Measurements from ENCODE around the gene CCDC149.

The CCDC149 gene

DNA sequence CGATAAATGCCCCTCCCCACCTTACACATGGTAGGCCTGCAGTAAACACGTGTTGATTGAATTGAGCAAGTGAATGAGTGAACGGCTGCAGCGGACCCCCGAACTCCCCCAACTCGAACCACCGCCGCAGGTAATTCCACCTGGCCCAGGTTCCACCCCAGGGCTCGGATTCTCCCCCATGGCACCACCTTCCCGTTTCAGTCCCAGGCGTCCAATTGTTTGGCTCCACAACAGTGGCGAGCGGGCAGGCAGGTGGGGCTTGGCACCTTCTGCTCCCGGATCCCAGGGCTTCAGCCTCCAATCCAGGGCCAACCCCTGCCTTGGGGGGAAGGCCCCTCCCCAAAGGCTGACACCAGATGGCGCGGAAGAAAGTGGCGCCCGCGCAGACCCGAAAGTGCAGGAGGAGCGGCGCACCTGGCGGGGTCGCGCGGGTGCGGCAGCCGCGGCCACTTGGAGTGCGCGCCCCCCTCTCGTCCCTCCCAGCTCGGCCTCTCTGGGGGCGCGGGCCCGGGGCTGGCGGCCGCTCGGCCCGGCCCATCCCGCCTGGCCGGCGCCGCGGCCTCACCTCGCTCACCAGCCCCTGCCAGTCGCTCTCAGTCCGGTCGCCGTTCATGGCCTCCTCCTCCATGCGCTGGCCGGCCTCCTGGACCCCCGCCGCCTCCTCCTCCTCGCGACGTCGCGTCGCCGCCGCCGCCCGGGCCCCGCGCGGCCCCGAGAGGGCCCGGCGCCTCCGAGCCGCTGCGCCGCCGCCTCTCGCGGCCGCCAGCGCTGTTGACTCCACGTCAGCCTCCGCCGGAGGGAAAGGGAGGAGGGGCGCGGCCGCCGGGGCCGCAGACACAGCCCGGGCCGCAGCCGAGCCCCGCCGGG lies at the start of gene CCDC149:
Gene CCDC149, minus strand, starts transcription at position 791 of the 867 bp plus-strand sequence. Its CDS starts 178 bp downstream, at position 613.
- no peak for DNase-seq

DNA sequence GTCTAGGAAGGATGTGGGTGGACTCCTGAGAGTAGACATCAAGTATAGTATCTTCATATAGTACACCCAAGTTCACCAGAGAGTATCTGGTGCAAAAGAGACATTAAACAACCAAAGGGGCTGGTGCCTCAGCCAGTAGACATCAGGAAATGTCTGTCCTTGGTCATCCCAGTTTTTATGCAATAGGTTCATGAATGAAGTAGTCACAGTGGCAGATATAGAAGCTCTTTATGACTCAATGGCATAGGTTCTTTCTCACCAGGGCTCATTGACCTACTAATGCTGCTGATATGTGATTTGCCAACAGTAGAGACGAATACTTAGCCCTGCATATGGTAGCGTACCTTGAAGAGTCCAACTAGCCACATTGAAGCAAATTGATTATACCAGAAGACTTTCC lies 45.0 kb upstream of the CCDC149 start:
- DNase-seq: no peak

DNA sequence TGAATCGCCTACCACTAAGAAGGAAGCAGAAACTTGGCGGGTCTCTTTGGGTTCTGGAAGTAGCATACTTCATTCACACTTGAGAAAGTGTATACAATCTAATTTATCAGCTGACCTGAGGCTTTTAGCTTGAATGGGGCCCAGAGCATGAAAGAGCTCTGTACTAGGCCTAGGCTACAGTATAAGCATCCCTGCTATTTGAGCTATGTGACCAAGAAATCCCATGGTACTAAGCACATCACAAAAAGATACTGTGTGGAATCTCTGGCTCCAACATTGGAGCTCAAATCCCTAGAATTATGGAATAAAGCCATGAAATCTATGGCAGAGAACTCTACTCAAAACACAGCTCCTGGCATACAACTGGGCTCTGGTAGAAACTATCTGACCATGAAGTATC lies 43.9 kb upstream of the CCDC149 start:
- no peak for DNase-seq

DNA sequence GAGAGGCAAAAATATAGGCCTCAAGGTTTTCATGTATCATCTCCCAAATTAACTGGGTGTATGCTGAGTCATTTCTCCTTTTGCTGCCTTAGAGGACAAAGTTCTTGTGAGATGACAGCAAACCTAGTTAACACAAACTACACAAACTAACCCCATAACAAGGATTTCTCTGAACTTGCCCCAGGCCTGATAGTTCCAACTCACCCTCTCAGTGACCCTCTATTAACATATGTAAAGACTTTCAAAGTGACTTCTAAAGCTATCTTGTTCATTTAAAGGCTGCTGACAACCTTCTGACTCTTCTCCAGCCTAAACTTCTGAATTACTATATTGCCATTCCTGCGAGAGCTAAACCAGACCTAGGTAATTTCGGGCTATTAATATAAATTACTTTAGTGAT lies 43.2 kb upstream of the CCDC149 start:
- DNase-seq: no peak

DNA sequence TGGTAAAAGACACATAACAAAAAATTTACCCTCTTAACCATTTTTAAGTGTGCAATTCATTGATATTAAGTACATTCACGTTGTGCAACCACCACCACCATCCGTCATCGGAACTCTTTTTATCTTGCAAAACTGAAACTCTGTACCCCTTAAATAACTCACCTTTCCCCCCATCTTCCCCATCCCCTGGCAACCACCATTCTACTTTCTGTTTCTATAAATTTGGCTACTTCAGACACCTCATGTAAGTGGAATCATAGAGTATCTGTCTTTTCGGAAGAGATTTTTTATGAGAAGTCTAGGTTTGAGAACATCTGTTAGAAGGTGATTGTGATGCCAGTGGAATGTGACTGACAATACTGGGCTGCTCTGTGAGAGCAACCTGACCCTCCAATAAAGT lies 39.8 kb upstream of the CCDC149 start:
- no peak for DNase-seq

DNA sequence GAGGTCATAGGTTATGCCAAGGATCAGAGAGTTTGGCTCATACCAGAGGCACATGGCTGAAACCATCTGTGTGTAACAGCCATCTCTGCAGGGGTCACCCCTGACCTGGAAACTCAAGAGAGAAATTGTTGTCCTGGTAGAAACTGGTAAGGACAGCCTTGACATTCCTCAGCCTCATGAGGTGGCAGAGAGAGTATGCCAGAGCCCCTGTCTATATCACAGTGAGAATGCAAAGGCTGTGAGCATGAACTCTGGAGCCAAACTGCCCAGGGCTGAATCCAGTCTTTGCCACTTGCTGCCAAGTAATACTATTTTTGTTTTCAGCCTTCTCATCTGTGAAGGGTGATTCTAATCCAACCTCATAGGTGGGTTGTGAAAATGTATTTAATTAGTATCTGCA lies 37.1 kb upstream of the CCDC149 start:
- no peak for DNase-seq

DNA sequence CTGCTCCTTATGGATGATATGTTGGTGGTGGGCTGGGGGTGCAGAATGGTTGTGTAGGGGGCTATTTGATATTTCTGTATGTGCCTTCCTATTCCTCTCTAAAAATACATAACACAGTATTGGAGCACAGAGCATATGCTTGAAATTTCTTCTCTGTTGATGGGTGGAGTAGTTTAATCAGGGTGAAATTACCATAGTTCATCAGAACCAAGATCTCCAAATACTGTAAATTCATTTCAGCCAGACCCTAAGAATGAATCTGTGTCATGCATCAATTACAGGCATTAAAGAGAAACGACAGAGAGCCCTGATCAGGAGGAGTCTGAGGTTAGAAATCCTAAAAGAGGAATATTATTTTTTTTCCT lies 25.1 kb upstream of the CCDC149 start:
- no peak for DNase-seq

DNA sequence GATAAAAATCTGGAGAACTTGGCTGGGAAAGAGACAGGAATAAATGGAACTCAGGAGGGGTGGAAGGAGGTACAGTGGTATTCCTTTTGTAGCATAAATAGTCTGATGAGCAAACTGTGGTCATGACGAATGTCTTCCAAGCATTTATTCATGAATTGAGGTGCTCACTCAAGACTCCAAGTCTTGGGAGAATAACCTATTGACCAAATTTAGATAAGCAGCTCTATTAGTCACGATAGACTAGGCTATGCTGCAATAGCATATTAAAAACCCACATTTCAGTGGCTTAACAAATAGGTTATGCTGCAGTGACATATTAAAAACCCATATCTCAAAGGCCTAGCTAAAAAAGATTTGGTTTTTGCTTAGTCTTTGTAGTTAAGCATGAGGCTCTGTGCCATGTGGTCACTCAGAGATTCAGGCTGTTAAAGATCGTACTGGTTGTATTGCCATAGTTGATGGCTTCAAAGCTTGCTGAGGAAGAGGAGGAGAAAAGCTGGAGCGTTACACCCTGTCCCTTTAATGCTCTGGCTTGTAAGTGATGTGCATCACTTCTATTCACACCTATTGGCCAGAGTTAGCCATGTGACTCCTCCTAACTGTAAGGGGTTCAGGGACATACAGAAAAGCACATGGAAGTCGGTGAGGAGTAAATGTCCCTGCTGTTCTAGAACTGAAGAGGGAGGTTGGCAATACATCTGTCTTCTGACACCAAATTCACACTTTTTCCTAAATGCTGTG lies 24.5 kb upstream of the CCDC149 start:
- DNase-seq: no peak

DNA sequence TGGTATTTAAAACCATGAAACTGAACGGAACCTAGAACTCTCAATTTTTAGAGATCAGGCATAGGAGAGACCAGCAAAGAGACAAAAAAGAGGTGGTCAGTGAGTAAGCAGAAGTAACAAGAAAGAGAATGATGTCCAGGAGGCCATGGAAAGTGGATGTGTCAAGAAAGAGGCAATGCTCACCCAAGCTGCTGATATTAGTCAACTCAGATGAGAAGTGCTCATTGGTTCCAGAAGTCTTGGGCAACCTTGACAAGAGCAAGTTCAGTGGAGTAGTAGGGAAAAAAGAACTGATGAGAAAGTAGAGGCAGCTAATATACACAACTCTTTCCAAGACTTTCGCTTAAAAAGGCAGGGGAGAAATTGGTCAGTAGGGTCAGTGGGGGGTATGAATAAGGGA lies 23.0 kb upstream of the CCDC149 start:
- DNase-seq: no peak

DNA sequence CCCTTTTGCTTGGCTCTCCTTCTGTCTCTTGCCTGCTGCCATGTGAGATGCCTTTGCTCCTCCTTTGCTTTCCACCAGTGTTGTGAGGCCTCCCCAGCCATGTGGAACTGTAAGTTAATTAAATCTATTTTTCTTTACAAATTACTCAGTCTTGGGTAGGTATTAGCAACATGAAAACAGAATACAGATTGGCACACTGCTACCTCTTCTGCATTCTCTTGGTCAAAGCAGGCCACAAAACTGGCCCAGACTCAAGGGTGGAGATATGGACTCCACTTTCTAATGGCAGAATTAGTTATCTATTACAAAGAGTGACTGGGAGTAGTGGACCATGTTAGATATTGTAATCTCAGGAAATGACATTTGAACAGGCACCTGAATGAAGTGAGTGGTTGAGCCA lies 21.5 kb upstream of the CCDC149 start:
- DNase-seq: no peak

DNA sequence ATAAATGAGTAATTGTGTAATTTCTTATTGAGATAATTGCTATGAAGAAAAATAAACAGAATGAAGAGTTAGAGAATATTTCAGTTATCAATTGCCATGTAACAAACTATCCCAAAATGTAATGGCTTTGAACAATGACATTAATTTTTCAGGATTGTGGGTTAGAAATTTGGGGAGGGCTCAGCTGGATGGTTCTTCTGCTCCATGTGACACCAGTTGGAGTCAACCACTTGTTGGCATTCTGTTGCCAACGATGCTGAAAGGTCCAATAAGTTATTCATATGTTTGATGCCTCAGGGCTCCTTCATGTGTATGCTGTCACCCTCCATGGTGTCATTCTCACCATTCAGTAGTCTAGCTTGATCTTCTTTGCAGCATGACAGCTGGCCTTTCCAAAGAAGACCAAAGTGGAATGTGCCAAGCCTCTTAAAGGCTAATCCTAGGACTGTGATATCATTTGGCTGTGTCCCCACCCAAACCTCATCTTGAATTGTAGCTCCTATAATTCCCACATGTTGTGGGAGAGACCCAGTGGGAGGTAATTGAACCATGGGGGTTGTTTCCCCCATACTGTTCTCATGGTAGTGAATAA lies 20.9 kb upstream of the CCDC149 start:
- DNase-seq: no peak

DNA sequence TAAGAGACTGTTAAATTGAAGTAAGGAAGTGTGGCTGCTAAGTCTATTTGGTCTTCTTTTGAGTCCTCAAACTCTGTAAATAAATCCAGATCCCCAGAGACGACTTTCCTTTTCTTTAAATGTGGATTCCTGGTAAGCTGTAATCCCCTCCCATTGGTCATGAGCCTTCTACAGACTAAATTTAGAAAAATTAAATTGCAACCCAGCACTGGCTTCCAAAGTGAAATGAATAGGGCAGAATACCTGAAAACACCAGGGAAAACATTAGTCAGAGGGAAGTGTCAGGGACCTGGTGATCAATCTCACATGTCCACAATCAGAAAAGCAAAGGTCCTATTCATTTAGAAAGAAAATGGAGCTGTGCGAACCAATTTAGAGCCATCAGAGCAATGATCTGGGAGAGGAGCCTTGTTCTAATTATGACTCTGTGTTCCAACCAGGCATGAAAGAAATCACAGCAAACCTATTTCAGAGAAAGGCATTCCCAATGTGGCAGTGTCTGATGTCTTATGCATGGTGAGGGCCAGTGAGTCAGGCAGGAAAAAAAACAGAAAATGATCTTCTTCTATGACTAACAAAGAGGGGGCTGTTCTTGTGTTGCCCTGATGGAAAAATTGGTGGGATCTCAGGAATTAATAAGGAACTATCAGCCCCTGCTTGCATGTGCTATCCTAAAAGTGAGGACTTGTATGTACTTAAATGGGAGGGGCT lies 19.8 kb upstream of the CCDC149 start:
- no peak for DNase-seq

DNA sequence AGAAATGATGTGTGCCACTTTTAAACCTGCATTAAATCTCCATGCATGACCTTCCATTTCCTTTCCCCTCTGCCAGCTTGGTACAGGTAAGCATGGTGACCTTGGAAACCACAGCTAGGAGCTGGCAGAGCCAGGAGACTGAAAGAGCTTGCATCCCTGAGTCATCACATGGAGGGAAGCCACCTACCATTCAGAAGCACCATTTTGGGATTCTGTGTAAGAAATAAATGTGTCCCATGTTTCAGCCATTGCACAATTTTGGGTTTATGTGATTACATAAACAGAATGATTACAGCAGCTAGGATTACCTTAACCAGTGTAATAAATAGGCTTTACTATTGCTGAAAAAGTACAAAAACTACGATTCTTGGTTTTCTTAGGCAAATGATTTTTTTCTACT lies 17.3 kb upstream of the CCDC149 start:
- DNase-seq: no peak

DNA sequence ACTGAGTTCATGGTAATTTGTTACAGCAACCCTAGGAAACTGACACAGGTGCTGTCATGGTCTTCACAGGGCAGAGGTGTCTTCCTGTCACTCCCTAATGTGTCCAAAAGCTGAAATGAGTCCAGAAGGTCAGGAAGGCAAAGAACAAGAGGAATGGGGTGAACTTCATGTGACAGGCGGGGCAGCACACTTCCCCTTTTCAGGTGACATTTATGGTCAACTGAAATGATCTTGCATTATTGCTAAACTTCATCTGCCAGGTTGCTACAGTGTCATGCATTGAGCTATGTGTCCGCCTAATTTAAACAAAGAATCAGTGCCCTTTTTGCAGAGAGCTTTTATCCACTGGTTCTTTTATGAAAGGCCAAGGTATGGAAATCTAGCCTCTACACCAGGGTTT lies 15.9 kb upstream of the CCDC149 start:
- no peak for DNase-seq

DNA sequence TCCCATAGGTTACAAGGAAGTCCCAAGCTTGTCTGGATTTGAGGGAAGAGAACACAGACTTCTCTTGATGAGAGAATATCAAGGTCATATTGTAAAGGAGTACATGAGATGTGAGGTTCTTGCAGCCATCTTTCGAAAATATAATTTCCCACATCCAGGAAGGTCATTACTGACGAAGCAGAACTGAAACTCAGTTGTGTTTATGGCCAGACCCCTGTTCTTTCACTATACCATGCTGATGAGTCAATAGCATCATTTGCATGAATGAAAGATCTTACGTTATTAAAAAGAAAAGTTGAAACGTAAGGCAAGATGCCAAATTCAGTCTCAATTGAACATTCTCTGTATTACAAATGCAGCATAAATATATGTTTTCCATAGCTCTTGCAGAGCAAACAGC lies 14.2 kb upstream of the CCDC149 start:
- DNase-seq: no peak

DNA sequence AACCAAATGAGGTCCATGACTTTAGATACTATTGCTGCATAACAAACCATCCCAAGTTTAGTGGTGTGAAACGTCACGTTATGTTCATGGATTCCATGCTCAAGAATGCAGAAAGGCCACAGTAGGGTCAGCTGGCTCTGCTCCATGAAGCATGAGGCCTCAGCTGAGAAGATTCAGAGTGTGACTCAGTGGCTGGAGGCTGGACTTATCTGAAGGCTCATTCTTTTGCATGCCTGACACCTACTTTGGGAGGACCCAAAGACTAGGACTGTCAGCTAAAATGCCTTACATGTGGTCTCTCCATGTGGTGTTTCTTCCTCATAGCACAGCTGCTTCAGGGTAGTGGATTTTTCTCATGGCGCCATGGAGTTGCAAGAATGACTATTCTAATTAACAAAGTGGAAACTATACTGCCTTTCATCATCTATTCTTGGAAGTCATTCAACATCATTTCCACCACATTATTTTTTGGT lies 11.5 kb upstream of the CCDC149 start:
- DNase-seq: no peak

DNA sequence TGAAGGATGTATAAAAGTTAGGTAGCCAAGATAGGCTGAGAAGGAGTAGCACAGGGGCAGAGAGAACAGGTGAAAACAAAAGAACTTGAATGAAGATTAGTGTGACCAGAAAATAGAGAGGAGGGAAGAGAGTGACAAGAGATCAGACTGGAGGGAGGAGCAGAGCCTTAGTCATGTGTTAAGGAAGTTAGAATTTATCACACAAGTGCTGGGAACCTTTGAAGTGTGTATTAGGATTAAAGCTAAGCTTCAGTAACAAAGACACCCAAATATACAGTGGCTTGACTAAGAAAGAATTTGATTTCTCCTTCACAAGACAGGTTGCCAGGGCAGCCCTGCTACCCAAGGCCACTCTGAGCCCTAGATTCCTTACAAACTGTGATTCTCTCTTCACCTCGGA lies 10.7 kb upstream of the CCDC149 start:
- DNase-seq: no peak

DNA sequence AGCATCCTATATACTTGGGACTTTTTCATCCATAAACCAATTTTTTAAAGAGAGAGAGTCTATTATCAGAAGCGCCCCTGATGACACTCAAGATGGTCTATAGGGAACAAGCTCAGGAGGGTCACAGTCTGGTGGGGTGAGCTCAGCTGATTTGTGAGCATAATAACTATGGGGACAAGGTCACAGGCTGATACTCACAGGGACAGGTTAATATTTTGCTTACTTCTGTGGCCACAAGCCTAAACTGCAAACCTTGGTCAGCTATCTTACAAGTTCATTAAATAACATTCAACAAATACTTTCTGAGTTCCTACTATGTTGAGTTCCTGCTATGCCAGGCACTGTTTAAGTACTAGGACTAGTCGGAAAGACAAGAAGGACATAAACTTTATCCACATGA lies 10.2 kb upstream of the CCDC149 start:
- DNase-seq: no peak

DNA sequence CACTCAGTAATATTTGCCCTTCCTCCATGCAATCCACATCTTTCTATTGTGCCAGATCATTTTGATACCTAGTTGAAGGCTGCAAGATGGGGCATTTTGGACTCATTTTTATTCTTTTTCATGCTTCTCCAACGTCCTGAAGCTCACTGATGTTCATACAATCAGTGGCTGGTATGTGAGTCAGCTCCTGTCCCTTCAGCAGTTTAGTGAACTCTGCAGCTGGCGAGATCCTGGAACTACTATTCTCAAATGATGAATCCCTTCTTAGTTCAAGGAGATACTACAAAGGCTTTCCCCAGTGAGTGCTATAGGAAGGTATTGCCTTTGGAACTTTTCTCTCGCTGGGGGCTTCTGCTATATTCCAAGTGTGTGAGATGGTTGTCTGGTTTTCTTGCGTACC lies 9.6 kb upstream of the CCDC149 start:
- no peak for DNase-seq

DNA sequence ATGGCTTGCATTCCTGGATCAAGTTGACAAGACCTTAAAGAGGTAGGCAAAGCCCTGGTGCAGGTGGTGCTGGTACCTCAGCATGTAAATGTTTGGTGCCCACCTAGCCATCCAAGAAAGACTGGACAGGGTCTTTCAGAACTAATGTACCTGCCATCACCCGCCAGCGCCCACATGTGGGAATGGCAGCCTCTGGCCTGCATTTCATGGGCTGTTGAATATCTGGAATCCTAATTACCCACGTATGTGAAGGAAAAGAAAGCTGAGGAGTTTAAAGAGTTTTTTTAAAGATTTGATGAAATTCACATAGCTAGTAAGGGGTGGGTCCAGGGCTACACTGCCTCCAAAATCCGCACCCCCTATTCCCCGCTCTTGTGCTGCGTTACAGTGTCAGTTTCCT lies 8.6 kb upstream of the CCDC149 start:
- no peak for DNase-seq

DNA sequence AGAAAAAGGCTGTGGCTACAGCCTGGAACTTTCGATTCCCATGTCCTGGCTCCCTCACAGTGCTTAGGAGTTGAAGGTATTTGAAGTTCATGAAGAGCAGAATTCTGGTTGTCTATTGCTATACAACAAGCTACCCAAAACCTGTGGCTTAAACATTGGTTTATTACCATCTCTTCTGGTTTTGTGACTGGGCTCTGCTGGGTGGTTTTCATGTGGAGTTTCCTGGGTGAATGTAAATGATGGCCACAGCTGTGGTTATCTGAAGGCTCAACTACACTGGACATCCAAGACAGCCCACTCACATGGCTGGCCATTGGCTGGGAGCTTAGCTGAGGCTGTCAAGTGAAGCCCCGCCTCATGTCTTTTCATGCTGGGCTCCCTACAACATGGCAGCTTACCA lies 7.2 kb upstream of the CCDC149 start:
- DNase-seq: no peak

DNA sequence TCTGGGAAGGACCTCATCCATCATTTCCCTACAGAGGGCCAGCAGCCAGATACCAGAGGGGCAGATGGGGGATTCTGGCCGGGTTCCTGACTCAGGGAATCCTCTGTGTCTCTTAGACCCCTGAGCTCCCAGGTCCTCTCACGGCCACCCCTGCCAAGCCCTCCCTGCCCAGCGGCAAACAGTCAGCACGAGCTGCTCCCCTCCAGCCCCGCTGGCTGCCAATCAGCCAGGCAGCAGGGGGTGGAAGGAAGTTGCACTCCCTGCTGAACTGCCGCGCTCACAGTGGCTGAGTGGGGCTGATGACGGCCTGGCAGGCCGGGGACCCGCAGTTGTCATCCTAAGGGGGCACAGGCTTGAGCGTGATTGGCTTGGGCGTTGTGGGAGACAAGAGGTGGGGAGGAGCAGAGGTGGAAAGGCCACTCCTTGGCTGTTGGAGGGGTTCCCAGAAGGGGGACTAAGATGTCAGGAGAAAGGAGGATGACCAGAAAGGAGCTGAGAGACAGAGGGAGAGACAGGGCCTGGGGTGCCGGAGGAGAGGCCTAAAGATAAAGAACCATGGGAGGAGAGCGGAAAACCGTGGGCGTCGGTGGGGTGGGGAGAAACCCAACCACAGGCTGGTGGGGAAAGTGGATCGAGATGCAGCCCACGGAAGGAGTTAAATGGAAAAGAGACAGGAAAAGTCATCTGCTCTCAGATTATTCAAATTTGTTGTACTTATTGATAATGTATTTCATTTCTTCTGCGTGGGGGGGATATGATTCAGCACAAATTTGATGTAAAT lies 4.4 kb upstream of the CCDC149 start:
- DNase-seq: no peak

Measured in activated T-cell treated with anti-CD3 and anti-CD28 coated beads for 4 hours (primary cell).